H9 (cell line): ENCODE data around the gene ENPEP. TPM values are rescaled to one million over a fixed set of nuclear protein-coding genes. Genes with fewer than 3 reads are reported as not detected.
A peak's percentile ranks its signal among the peaks of the same experiment; 100 is the strongest.

Experiments
- DNase-seq: peaks from one replicate; pipeline ENCODE4 v3.0.0-alpha.2; 2017
- H2AFZ ChIP-seq: one replicate; pipeline ENCODE4 v1.6.1; 2013; ENCODE audit warnings: mild to moderate bottlenecking, low read length, control low read depth, moderate library complexity
- H2AK5ac ChIP-seq: 2 replicates; pipeline ENCODE4 v1.6.1; 2013; ENCODE audit warnings: low read length, control low read depth, mixed read lengths; ENCODE audit not compliant: insufficient read length
- H2BK120ac ChIP-seq: one replicate; pipeline ENCODE4 v1.6.1; 2013; ENCODE audit warnings: low read depth, mild to moderate bottlenecking, low read length, control low read depth, inconsistent platforms; ENCODE audit not compliant: poor library complexity, severe bottlenecking
- H2BK12ac ChIP-seq: 2 replicates; pipeline ENCODE4 v1.6.1; 2013; ENCODE audit warnings: low read length, control low read depth, mixed read lengths, low read depth; ENCODE audit not compliant: insufficient read length
- H2BK15ac ChIP-seq: 2 replicates; pipeline ENCODE4 v1.6.1; 2013; ENCODE audit warnings: low read depth, low read length, control low read depth
- H2BK20ac ChIP-seq: one replicate; pipeline ENCODE4 v1.6.1; 2013; ENCODE audit warnings: low read depth, mild to moderate bottlenecking, low read length, control low read depth, inconsistent platforms; ENCODE audit not compliant: poor library complexity, severe bottlenecking
- H2BK5ac ChIP-seq: 2 replicates; pipeline ENCODE4 v1.6.1; 2013; ENCODE audit warnings: low read length, control low read depth, mixed read lengths; ENCODE audit not compliant: insufficient read length
- H3K14ac ChIP-seq: 2 replicates; pipeline ENCODE4 v1.6.1; 2013; ENCODE audit warnings: low read length, control low read depth; ENCODE audit not compliant: insufficient read depth
- H3K18ac ChIP-seq: 2 replicates; pipeline ENCODE4 v1.6.1; 2013; ENCODE audit warnings: low read depth, mild to moderate bottlenecking, mixed read lengths, low read length, control low read depth; ENCODE audit not compliant: insufficient read length
- H3K23ac ChIP-seq: 2 replicates; pipeline ENCODE4 v1.6.1; 2013; ENCODE audit warnings: low read length, control low read depth, mixed read lengths, low read depth; ENCODE audit not compliant: insufficient read length
- H3K23me2 ChIP-seq: 2 replicates; pipeline ENCODE4 v1.6.1; 2013; ENCODE audit warnings: low read depth, mild to moderate bottlenecking, mixed read lengths, low read length, control low read depth; ENCODE audit not compliant: insufficient read length, poor library complexity, severe bottlenecking
- H3K27ac ChIP-seq: 2 replicates; pipeline ENCODE4 v1.5.1; 2013; ENCODE audit warnings: low read length, control low read depth, mixed read lengths, low read depth; ENCODE audit not compliant: insufficient read length
- H3K27me3 ChIP-seq: 2 replicates; pipeline ENCODE4 v1.6.1; 2013; ENCODE audit warnings: low read length, control low read depth, inconsistent platforms; ENCODE audit not compliant: insufficient read depth
- H3K4ac ChIP-seq: 2 replicates; pipeline ENCODE4 v1.6.1; 2013; ENCODE audit warnings: low read depth, mild to moderate bottlenecking, control low read depth, inconsistent platforms, low read length, moderate library complexity
- H3K4me1 ChIP-seq: 2 replicates; pipeline ENCODE4 v1.6.1; 2013; ENCODE audit warnings: low read length, control low read depth, inconsistent platforms; ENCODE audit not compliant: insufficient read depth
- H3K4me2 ChIP-seq: 2 replicates; pipeline ENCODE4 v1.6.1; 2013; ENCODE audit warnings: low read length, control low read depth, mixed read lengths; ENCODE audit not compliant: insufficient read length, insufficient read depth
- H3K56ac ChIP-seq: 2 replicates; pipeline ENCODE4 v1.6.1; 2013; ENCODE audit warnings: low read depth, mild to moderate bottlenecking, mixed read lengths, low read length, control low read depth; ENCODE audit not compliant: insufficient read length
- H3K79me1 ChIP-seq: 2 replicates; pipeline ENCODE4 v1.6.1; 2013; ENCODE audit warnings: low read depth, mild to moderate bottlenecking, moderate library complexity, low read length, control low read depth, inconsistent platforms; ENCODE audit not compliant: insufficient read depth, poor library complexity, severe bottlenecking
- H3K79me2 ChIP-seq: 2 replicates; pipeline ENCODE4 v1.6.1; 2013; ENCODE audit warnings: low read length, control low read depth, inconsistent platforms; ENCODE audit not compliant: insufficient read depth
- H3K9ac ChIP-seq: 2 replicates; pipeline ENCODE4 v1.6.1; 2013; ENCODE audit warnings: low read length, control low read depth, mixed read lengths; ENCODE audit not compliant: insufficient read length; ENCODE audit errors: extremely low read depth
- H3K9me3 ChIP-seq: one replicate; pipeline ENCODE4 v1.6.1; 2013; ENCODE audit warnings: low read depth, low read length, inconsistent platforms; ENCODE audit not compliant: control insufficient read depth
- H3T11ph ChIP-seq: one replicate; pipeline ENCODE4 v1.6.1; 2013; ENCODE audit warnings: mild to moderate bottlenecking, low read length, control low read depth, inconsistent platforms
- H4K20me1 ChIP-seq: one replicate; pipeline ENCODE4 v1.6.1; 2013; ENCODE audit not compliant: control insufficient read depth, insufficient read length, insufficient read depth
- H4K5ac ChIP-seq: 2 replicates; pipeline ENCODE4 v1.6.1; 2013; ENCODE audit warnings: low read depth, mild to moderate bottlenecking, mixed read lengths, low read length, control low read depth; ENCODE audit not compliant: insufficient read length
- H4K8ac ChIP-seq: replicated peaks from 2 replicates; pipeline ENCODE4 v1.6.1; 2013; ENCODE audit warnings: low read length, control low read depth, mixed read lengths, low read depth; ENCODE audit not compliant: insufficient read length
- H4K91ac ChIP-seq: 2 replicates; pipeline ENCODE4 v1.6.1; 2013; ENCODE audit warnings: low read depth, mild to moderate bottlenecking, moderate library complexity, mixed read lengths, low read length, control low read depth; ENCODE audit not compliant: insufficient read length
- H3K27ac Mint-ChIP-seq, 3 experiments: 2 replicates in 2 of 3; 3 replicates in 1 of 3; pipeline ENCODE4 v1.8.0; 2020 to 2021; ENCODE audit warnings: mixed read lengths in 3 of 3, mild to moderate bottlenecking in 1 of 3, moderate library complexity in 1 of 3
- H3K27me3 Mint-ChIP-seq: 2 replicates; pipeline ENCODE4 v1.8.0; 2021; ENCODE audit warnings: low read depth, mild to moderate bottlenecking, moderate library complexity, mixed read lengths
- H3K36me3 Mint-ChIP-seq, 3 experiments: 2 replicates in 2 of 3; 3 replicates in 1 of 3; pipeline ENCODE4 v1.8.0; 2020 to 2021; ENCODE audit warnings: low read depth in 3 of 3, mixed read lengths in 3 of 3; ENCODE audit not compliant: insufficient read depth in 1 of 3
- H3K4me1 Mint-ChIP-seq, 2 experiments: 2 replicates each; pipeline ENCODE4 v1.8.0; 2020; ENCODE audit warnings: mixed read lengths in 2 of 2
- H3K4me3 Mint-ChIP-seq, 2 experiments: 2 replicates in 1 of 2; 3 replicates in 1 of 2; pipeline ENCODE4 v1.8.0; 2020 to 2021; ENCODE audit warnings: mild to moderate bottlenecking in 2 of 2, mixed read lengths in 2 of 2, moderate library complexity in 1 of 2
- H3K9me3 Mint-ChIP-seq, 2 experiments: 2 replicates in 1 of 2; 3 replicates in 1 of 2; pipeline ENCODE4 v1.8.0; 2020; ENCODE audit warnings: mild to moderate bottlenecking in 2 of 2, mixed read lengths in 2 of 2, moderate library complexity in 1 of 2
- WGBS: extraction: QIAGEN DNeasy Blood & Tissue Kit; methylation state at CpG from one replicate; pipeline ENCODE4 v1.1.7; 2013; ENCODE audit warnings: missing lambda C conversion rate, low lambda C conversion rate, mixed read lengths; ENCODE audit not compliant: insufficient read length; ENCODE audit errors: extremely low coverage; 5-methylcytosine and 5-hydroxymethylcytosine counted together
- total RNA-seq: library from RNA; stranded (reverse); gene quantifications from 2 replicates; pipeline ENCODE4 v1.2.1, GENCODE V29; 2021
- TF ChIP-seq, protein P1 (sequence below): fragments of 200-600 bp; sonication (generic); conservative IDR thresholded peaks from 3 replicates; pipeline ENCODE4 v1.8.0; 2021; ENCODE audit warnings: antibody characterized with exemption, mild to moderate bottlenecking

Gene ENPEP
- total RNA-seq, 1 experiment from 2014 or later: 0.44 TPM

DNA sequence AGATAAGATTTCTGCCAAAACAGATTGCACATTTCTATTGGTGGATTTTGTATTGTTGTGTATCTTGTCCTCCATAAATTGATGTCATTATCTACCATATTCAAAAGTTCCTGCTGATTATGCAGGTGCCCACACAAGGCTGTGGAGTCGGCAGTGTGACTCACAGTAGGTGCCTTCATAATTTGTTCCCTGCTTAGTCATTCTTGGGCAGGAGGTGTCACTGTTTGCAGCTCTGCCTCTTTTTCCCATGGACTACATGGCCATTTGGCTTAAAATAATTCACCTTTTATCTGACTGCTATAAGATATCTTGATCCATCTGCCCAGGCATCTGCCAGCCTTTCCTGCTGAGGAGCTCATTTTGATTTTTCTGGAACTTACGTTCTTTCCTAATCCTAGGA is 33.6 kb upstream of the ENPEP start:
- Mint-ChIP-seq H3K27ac (peak overlapping the region in 1 of 3 experiments; percentile 37; a peak in 1 of 7 replicates), H3K27me3 (no peaks in the 10 kb centered on the region; the same call in none of the 2 replicates), H3K4me1 (peaks cover 3 to 4% of the 10 kb centered on the region in 2 experiments), H3K9me3 (no peaks in the 10 kb centered on the region), H3K4me3 (no peak overlapping the region), H3K36me3 (no peaks in the 10 kb centered on the region)
- Histone ChIP-seq H4K5ac (no peak overlapping the region), H3K27me3 (no peaks in the 10 kb centered on the region), H3K4ac (no peak overlapping the region), H3K23me2 (no peaks in the 10 kb centered on the region), H3T11ph (no peak overlapping the region), H3K9ac (no peak overlapping the region), H4K20me1 (no peaks in the 10 kb centered on the region), H2BK5ac (no peak overlapping the region), H3K14ac (no peak overlapping the region), H2BK20ac (no peak overlapping the region), H3K18ac (no peak overlapping the region), H3K56ac (no peak overlapping the region), H2BK15ac (no peak overlapping the region), H3K79me1 (no peaks in the 10 kb centered on the region), H2BK12ac (no peak overlapping the region), H2BK120ac (no peak overlapping the region), H4K91ac (no peak overlapping the region), H4K8ac (no peak overlapping the region), H3K23ac (no peak overlapping the region), H2AK5ac (no peak overlapping the region), H3K4me1 (peaks cover 2% of the 10 kb centered on the region; the same call in 1 of the 2 replicates), H2AFZ (no peak overlapping the region), H3K4me2 (no peak overlapping the region), H3K79me2 (no peaks in the 10 kb centered on the region), H3K27ac (no peak overlapping the region), H3K9me3 (no peaks in the 10 kb centered on the region)
- TF ChIP-seq, protein P1, sequence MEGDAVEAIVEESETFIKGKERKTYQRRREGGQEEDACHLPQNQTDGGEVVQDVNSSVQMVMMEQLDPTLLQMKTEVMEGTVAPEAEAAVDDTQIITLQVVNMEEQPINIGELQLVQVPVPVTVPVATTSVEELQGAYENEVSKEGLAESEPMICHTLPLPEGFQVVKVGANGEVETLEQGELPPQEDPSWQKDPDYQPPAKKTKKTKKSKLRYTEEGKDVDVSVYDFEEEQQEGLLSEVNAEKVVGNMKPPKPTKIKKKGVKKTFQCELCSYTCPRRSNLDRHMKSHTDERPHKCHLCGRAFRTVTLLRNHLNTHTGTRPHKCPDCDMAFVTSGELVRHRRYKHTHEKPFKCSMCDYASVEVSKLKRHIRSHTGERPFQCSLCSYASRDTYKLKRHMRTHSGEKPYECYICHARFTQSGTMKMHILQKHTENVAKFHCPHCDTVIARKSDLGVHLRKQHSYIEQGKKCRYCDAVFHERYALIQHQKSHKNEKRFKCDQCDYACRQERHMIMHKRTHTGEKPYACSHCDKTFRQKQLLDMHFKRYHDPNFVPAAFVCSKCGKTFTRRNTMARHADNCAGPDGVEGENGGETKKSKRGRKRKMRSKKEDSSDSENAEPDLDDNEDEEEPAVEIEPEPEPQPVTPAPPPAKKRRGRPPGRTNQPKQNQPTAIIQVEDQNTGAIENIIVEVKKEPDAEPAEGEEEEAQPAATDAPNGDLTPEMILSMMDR: no peak; the same call in 2 of the 3 replicates
- no CpG with 5 or more reads among the region's 2 CpGs for WGBS
- no peak for DNase-seq
